ENCODE data around the gene TMEM212.
"Not testable (repeated sequence)": the region's sequence is repeated elsewhere in the genome, so short reads cannot be mapped to it uniquely, and the experiment has no call there.

TMEM212 gene

GRCh38 chr3:171895291-171895690 is 52.1 kb downstream of the TMEM212 start:
- DNase-seq: no peak

DNA sequence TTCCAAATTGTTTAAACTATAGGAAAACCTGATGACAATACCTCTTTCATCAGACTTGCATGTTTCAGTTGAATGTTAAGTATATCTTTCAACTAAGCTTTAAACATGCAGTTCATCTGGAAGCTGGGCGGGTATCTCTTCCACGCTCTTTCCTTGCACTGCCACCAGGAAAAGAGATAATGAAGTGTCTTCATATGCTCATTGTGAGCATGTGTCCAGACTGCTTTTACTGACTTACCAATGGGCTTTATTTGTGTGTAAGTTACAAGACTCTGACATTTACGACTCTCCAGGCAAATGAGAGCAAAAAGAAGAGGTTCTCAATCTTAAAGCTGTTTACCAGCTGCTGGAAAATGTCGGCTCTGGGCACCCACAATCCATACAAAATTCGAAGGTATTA is 52.8 kb downstream of the TMEM212 start:
- no peak for DNase-seq

GRCh38 chr3:171896316-171896715 is 53.2 kb downstream of the TMEM212 start:
- no peak for DNase-seq

DNA sequence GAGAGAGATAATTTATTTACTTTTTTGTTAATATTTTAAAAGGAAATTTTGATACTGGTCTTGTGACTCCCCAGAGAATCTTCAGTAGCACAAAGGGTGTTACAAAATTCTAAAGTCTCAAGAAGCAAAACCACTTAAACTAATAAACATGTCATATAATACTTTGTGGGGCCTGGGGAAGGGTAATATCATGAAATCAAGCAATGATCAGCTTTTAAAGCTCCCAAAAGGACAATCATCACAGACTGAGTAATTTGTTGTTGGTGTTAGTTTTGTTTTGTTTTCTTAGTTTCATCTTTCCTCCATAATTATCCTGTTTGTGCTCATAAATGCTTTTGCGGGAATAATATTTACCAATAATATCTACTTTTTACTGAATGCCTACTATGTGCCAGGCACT is 55.0 kb downstream of the TMEM212 start:
- DNase-seq: no peak

GRCh38 chr3:171900446-171900845 is 57.3 kb downstream of the TMEM212 start:
- DNase-seq: no peak

GRCh38 chr3:171901615-171902312 is 58.6 kb downstream of the TMEM212 start:
- DNase-seq: no peak

DNA sequence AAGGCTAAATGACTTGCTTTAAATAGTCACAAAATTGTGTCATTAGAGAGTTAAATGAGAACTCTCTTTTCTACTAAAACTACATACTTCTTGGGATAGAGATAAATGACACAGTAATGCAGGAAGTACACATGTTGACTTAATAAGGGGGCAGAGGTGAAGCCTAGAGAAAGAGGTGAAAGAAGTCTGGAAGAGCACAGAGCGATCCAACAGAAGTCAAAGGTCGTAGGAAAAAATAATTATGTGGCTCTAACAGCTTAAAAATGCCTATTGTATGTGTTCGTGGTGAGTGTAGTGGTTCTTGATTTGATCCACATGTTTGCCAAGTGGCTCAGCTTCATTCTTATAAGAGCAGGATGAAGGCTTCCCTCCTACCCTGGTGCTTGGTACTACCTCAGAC is 61.7 kb downstream of the TMEM212 start:
- peak; percentile 47 for DNase-seq

GRCh38 chr3:171906503-171906902 is 63.4 kb downstream of the TMEM212 start:
- not testable (repeated sequence) for DNase-seq

DNA sequence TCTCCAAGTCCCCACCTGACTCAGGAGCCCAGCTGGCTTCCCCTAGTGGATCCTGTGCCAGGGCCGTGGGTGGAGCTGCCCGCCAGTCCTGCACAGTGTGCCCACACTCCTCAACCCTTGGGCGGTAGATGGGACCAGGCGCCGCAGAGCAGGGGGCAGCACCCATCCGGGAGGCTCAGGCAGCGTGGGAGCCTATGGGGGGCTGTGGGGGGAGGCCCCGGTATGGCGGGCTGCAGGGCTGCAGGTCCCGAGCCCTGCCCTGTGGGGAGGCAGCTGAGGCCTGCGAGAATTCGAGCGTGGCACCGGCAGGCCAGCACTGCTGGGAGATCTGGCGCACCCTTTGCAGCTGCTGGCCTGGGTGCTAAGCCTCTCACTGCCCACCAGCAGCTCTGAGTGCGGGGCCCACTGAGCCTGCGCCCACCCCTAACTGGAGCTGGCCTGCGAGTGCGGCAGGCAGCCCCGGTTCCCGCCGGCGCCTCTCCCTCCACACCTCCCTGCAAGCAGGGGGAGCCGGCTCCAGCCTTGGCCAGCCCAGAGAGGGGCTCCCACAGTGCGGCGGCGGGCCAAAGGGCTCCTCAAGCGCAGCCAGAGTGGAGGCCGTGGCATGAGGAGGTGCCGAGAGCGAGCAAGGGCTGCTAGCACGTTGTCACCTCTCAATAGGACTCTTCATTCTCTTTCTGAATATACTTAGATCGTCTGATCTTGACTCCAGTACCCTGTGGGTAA is 64.0 kb downstream of the TMEM212 start:
- DNase-seq: no peak

DNA sequence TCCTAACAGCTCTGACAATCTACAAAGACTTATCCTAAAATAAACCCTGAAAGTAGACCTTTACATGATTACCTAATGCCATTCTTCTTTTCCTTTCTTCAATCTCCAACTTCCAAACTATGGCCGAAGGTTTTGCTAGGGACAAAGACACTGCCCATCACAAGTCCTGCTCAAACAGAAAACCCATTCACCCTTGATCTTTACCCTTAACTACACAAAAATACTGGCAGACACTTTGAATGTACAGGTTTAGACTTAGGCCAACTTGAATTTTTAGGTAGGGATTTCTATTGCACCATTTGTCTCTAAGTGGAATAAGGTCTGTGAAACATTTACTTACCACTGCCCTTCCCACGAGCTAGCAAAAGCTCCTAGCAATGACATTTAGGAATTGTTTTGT is 64.6 kb downstream of the TMEM212 start:
- DNase-seq: no peak

GRCh38 chr3:171908731-171909130 is 65.6 kb downstream of the TMEM212 start:
- peak; percentile 35 for DNase-seq
